Measurements from ENCODE around the gene LRIF1.

Gene LRIF1

GRCh38 chr1:110964455-110964903 is 757 bp upstream of the LRIF1 start:
- TF ChIP-seq CTCF (IDR thresholded peaks at IDR 0.05; ENCODE audit: control extremely low read depth, extremely low read depth, low read depth, missing control alignments): no peak
- ChIA-PET POLR2A (interaction anchor here (0.5 to 0.6 kb wide), 3 partner anchors 11 to 91 kb away, joined by 3 to 4 read pairs (median 3); no protein-coding TSS in a partner anchor), CTCF (interaction anchor here (0.9 to 2.7 kb wide), 5 partner anchors 11 to 66 kb away, joined by 3 to 16 read pairs (median 4); no protein-coding TSS in a partner anchor)
- DNase-seq (ENCODE audit: extremely low spot score): no peak

DNA sequence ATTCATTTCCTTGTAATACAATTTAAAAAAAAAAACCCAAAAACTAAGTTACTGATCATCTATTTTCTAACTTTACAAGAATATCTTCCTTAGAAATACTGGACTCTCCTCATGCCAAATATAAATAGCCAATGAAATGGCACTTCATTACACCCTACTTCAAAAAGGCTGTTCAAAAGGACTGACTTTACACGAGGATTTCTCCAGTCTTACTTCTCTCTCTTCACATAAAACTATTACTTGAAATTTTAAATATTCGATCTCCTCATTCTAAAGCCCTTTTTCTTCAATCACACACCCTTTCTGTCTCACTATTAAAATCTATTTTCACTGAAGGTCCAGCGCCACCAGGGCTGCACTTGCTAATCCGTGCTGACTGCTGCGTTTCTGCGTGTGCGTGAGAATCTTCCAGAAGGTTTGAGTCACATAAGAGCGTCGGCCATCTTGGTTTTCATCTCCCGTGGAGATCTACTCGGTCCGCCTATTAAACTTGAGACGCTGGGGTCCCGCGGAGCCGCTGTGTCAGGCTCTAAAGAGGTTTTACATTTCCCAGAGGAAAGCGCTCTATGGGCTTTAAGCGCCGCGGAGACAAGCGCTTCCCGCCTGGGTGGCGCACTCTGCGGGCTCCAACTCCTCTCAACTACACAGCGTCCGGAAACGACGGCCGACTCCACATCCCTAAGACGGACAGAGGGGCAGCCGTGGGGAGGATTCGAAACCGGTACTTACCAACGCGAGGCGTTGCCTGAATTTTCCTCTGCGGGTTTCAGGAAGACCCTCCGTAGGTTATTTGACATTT is 631 bp downstream of the LRIF1 start:
- CTCF ChIA-PET: interaction anchor here (1.5 to 2.7 kb wide), 2 partner anchors 43 to 67 kb away, joined by 5 to 16 read pairs; no protein-coding TSS in a partner anchor
- TF ChIP-seq CTCF (IDR thresholded peaks at IDR 0.05; ENCODE audit: control extremely low read depth, extremely low read depth, low read depth, missing control alignments): peak; percentile 8
- POLR2A ChIA-PET: no interaction called here
- peak; percentile 56 for DNase-seq (ENCODE audit: extremely low spot score)

GRCh38 chr1:110961902-110962301 is 1.8 kb downstream of the LRIF1 start:
- ChIA-PET CTCF (no interaction called here), POLR2A (interaction anchor here (0.6 kb wide), 1 partner anchor 776 kb away, joined by 3 read pairs; no protein-coding TSS in a partner anchor)
- no peak for TF ChIP-seq CTCF (IDR thresholded peaks at IDR 0.05; ENCODE audit: control extremely low read depth, extremely low read depth, low read depth, missing control alignments)
- DNase-seq (ENCODE audit: extremely low spot score): no peak

GRCh38 chr1:110960777-110961420 is 2.8 kb downstream of the LRIF1 start:
- ChIA-PET POLR2A (no interaction called here), CTCF (interaction anchor here (1.3 kb wide), 1 partner anchor 162 kb away, joined by 3 read pairs; no protein-coding TSS in a partner anchor)
- no peak for DNase-seq (ENCODE audit: extremely low spot score)
- no peak for TF ChIP-seq CTCF (IDR thresholded peaks at IDR 0.05; ENCODE audit: control extremely low read depth, extremely low read depth, low read depth, missing control alignments)

DNA sequence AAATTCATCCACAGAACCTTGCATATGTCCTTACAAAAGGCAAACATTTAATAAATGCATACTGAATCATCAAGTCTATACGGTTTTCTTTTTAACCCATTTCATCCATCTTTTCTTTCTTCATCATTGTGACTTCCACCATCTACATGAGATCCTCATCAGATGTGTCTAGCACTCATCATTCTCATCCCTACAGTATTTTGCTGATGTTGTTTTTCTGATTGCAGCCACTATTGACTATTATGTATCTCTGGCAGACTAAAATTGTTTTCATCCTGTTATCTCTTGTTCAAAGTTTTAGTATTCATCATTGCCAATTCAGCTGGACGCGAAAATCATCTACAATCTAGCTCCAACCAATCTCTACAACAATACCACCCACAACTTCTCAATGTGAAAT is 5.9 kb downstream of the LRIF1 start:
- ChIA-PET CTCF (interaction anchor here (1.3 to 1.6 kb wide), 2 partner anchors 10 to 27 kb away, joined by 3 to 5 read pairs; no protein-coding TSS in a partner anchor), POLR2A (no interaction called here)
- no peak for DNase-seq (ENCODE audit: extremely low spot score)
- TF ChIP-seq CTCF (IDR thresholded peaks at IDR 0.05; ENCODE audit: control extremely low read depth, extremely low read depth, low read depth, missing control alignments): no peak

DNA sequence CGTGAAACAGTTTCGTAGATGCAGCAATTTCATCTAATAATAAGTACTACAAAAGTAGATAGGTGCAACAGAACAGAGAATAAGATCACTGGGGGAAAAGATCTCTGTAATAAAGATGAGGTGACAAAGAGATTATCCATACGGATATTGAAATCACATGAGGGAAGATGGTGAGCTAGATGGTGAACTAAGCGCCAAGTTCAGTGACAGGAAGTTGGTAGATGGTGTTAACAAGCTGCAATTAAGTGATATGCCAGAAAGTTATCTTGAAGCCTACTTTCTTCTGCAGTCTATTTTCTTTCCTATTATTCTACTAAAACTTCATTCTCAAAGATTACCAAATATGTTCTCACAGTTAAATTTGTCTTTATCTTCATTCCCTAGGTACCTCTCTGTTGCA is 7.1 kb downstream of the LRIF1 start:
- no peak for TF ChIP-seq CTCF (IDR thresholded peaks at IDR 0.05; ENCODE audit: control extremely low read depth, extremely low read depth, low read depth, missing control alignments)
- CTCF ChIA-PET: no interaction called here
- POLR2A ChIA-PET: no interaction called here
- DNase-seq (ENCODE audit: extremely low spot score): no peak
